K562 (cell line): Measurements from ENCODE around the gene RREB1. TPM values are rescaled to one million over a fixed set of nuclear protein-coding genes. Genes with fewer than 3 reads are reported as not detected.
A peak's percentile ranks its signal among the peaks of the same experiment; 100 is the strongest.

Experiments
- ATAC-seq: fragments of 200-7000 bp; cut with Tn5 transposase; 3 replicates; pipeline ENCODE4 v1.9.1; 2020; ENCODE audit warnings: moderate library complexity
- BruUV-seq: library from RNA; stranded (reverse); fragments of 400-500 nt; replicated peaks from 2 replicates; lab custom pipeline; 2021; lab: Mats Ljungman, UMichigan
- CTCF ChIA-PET: fragments of 300-600 bp; formaldehyde crosslinking; extraction: SDS; loops from one replicate; lab custom pipeline; 2021; ENCODE audit warnings: low intra/inter-chr PET ratio; lab: Yijun Ruan, JAX
- POLR2A ChIA-PET: fragments of 300-600, 350-650 bp; sonication (Branson Sonifier 250); formaldehyde crosslinking; extraction: SDS; loops from one replicate; lab custom pipeline; 2021; ENCODE audit warnings: antibody characterized with exemption, inconsistent platforms; lab: Yijun Ruan, JAX
- DNase-seq, 4 experiments: peaks; one replicate each; pipeline versions ENCODE4 v3.0.0 to v3.0.0-alpha.2; 2011 to 2018; ENCODE audit warnings: low spot score in 3 of 4, mixed read lengths in 3 of 4; ENCODE audit errors: extremely low read depth in 1 of 4
- FAIRE-seq: peaks from 2 replicates; lab custom pipeline; 2011; peaks lifted over from hg19 to GRCh38; lab: Jason Lieb, UNC
- H2AFZ ChIP-seq: 2 replicates; pipeline ENCODE4 v1.6.0; 2011; ENCODE audit warnings: low read depth, low read length, control low read depth, inconsistent platforms
- H3K27ac ChIP-seq: fragments of 200-600 bp; 3 replicates; pipeline ENCODE4 v1.8.0; 2011; ENCODE audit warnings: low read depth, mild to moderate bottlenecking, control low read depth, inconsistent platforms, low read length, moderate library complexity, mixed read lengths; ENCODE audit errors: extremely low read depth
- H3K27me3 ChIP-seq, 2 experiments: fragments of 300-600 bp in 1 of 2; 2 replicates in 1 of 2; 3 replicates in 1 of 2; pipeline versions ENCODE4 v1.6.0 to v1.8.0; 2011; ENCODE audit warnings: inconsistent platforms in 2 of 2, low read length in 2 of 2, mild to moderate bottlenecking in 1 of 2, mixed read lengths in 1 of 2, moderate library complexity in 1 of 2; ENCODE audit not compliant: control insufficient read depth in 2 of 2, insufficient read depth in 2 of 2
- H3K36me3 ChIP-seq: fragments of 300-600 bp; 3 replicates; pipeline ENCODE4 v1.8.0; 2011; ENCODE audit warnings: mild to moderate bottlenecking, low read length, inconsistent platforms; ENCODE audit not compliant: control insufficient read depth, insufficient read depth
- H3K4me1 ChIP-seq, 2 experiments: fragments of 200-600 bp in 1 of 2; replicated peaks in 1 of 2; 2 replicates in 1 of 2; 3 replicates in 1 of 2; pipeline versions ENCODE4 v1.5.1 to v1.8.0; 2011; ENCODE audit warnings: inconsistent platforms in 2 of 2, low read length in 2 of 2, mild to moderate bottlenecking in 1 of 2, mixed read lengths in 1 of 2, moderate library complexity in 1 of 2; ENCODE audit not compliant: control insufficient read depth in 2 of 2, insufficient read depth in 2 of 2
- H3K4me2 ChIP-seq: 2 replicates; pipeline ENCODE4 v1.6.1; 2011; ENCODE audit warnings: low read length, control low read depth, inconsistent platforms, mixed read lengths; ENCODE audit not compliant: insufficient read depth
- H3K4me3 ChIP-seq: fragments of 200-600 bp; sonication (generic), shearing (Covaris generic); 2 replicates; pipeline ENCODE4 v1.5.1; 2016; ENCODE audit warnings: control low read depth, inconsistent platforms
- H3K79me2 ChIP-seq: fragments of 200-600 bp; 3 replicates; pipeline ENCODE4 v1.8.0; 2011; ENCODE audit warnings: low read length, inconsistent platforms; ENCODE audit not compliant: control insufficient read depth, insufficient read depth
- H3K9ac ChIP-seq, 2 experiments: 2 replicates each; pipeline versions ENCODE4 v1.6.0 to v1.6.1; 2011; ENCODE audit warnings: low read depth in 2 of 2, low read length in 2 of 2, control low read depth in 1 of 2, inconsistent platforms in 1 of 2, mild to moderate bottlenecking in 1 of 2, mixed read lengths in 1 of 2; ENCODE audit not compliant: insufficient read depth in 1 of 2
- H3K9me1 ChIP-seq: one replicate; pipeline ENCODE4 v1.6.0; 2011; ENCODE audit warnings: inconsistent platforms, mild to moderate bottlenecking, low read length, moderate library complexity; ENCODE audit not compliant: control insufficient read depth, insufficient read depth
- H3K9me3 ChIP-seq: replicated peaks from 2 replicates; pipeline ENCODE4 v1.5.1; 2011; ENCODE audit warnings: low read depth, low read length, inconsistent platforms; ENCODE audit not compliant: control insufficient read depth, insufficient read depth
- H4K20me1 ChIP-seq: replicated peaks from 2 replicates; pipeline ENCODE4 v1.6.1; 2011; ENCODE audit warnings: low read length, inconsistent platforms, mixed read lengths; ENCODE audit not compliant: control insufficient read depth, insufficient read depth
- C11orf30 ChIP-seq: fragments of 450-650 bp; IDR thresholded peaks from 2 replicates; pipeline ENCODE4 v1.6.1; 2016; ENCODE audit warnings: low read depth, mild to moderate bottlenecking
- FOXP1 ChIP-seq: sonication (generic); formaldehyde crosslinking; IDR thresholded peaks from 2 replicates; pipeline ENCODE4 v1.8.0; 2022; ENCODE audit warnings: mild to moderate bottlenecking, missing genetic modification reagents
- MAFG ChIP-seq: fragments of 450-650 bp; conservative IDR thresholded peaks from 2 replicates; pipeline ENCODE4 v1.6.1; 2016; ENCODE audit warnings: missing genetic modification characterization, missing compliant biosample characterization
- NELFE ChIP-seq: IDR thresholded peaks from 2 replicates; pipeline ENCODE4 v1.6.1; 2011; ENCODE audit warnings: mild to moderate bottlenecking; ENCODE audit not compliant: insufficient read depth, insufficient read length
- NFXL1 ChIP-seq: fragments of 450-650 bp; formaldehyde crosslinking; IDR thresholded peaks from 2 replicates; pipeline ENCODE4 v1.4.0; 2021; ENCODE audit warnings: mild to moderate bottlenecking
- RBM17 ChIP-seq: fragments of 200-400 bp; formaldehyde crosslinking; IDR thresholded peaks from 2 replicates; pipeline ENCODE4 v1.6.1; 2017; ENCODE audit warnings: low read depth, mild to moderate bottlenecking, low read length, borderline replicate concordance
- SIN3B ChIP-seq: fragments of 450-650 bp; IDR thresholded peaks from 2 replicates; pipeline ENCODE4 v1.6.1; 2017; ENCODE audit warnings: low read depth, mild to moderate bottlenecking, moderate library complexity
- SIRT6 ChIP-seq: IDR thresholded peaks from one replicate; pipeline ENCODE4 v1.6.1; 2012; ENCODE audit warnings: low read depth, mild to moderate bottlenecking, control low read depth, inconsistent platforms, low read length, moderate library complexity
- ZFX ChIP-seq: sonication (generic); formaldehyde crosslinking; IDR thresholded peaks from 2 replicates; pipeline ENCODE4 v1.8.0; 2022; ENCODE audit warnings: mild to moderate bottlenecking, missing genetic modification reagents, moderate library complexity
- ZNF124 ChIP-seq: sonication (generic); formaldehyde crosslinking; IDR thresholded peaks from 2 replicates; pipeline ENCODE4 v1.8.1; 2022; ENCODE audit warnings: missing genetic modification reagents
- ZNF316 ChIP-seq: fragments of 450-650 bp; IDR thresholded peaks from 2 replicates; pipeline ENCODE4 v1.6.1; 2016
- ZNF778 ChIP-seq: fragments of 450-650 bp; formaldehyde crosslinking; IDR thresholded peaks from 2 replicates; pipeline ENCODE4 v1.4.0; 2020; ENCODE audit warnings: mild to moderate bottlenecking, moderate library complexity
- WGBS: fragments of 100-300 bp; shearing (Covaris generic); methylation state at CpG from one replicate; pipeline ENCODE4 v1.1.6; 2016; ENCODE audit warnings: low coverage, mixed read lengths; ENCODE audit not compliant: insufficient coverage; ENCODE audit errors: missing lambda C conversion rate; 5-methylcytosine and 5-hydroxymethylcytosine counted together
- in situ Hi-C: fragments of 300-500 bp; cut with MboI; formaldehyde crosslinking; loops from 4 replicates; pipeline ENCODE4 v1.15.0; 2018; ENCODE audit warnings: inconsistent platforms, mixed read lengths
- intact Hi-C: fragments of 100-400 bp; cut with micrococcal nuclease; formaldehyde crosslinking; loops from 2 replicates; pipeline ENCODE4 v1.14.2; 2022
- polyA plus RNA-seq, 8 experiments: library from polyadenylated mRNA; depleted of rRNA in 4 of 8; stranded (reverse) in 5 of 8; unstranded in 3 of 8; fragments of >200 nt; fragmentation: Nextera tagmentation in 2 of 8; fragmentation: Illumina TruSeq in 1 of 8; extraction: Ambion mirVana in 2 of 8; extraction: Trizol in 1 of 8; gene quantifications; 2 replicates each; pipeline versions ENCODE4 v1.2.1 to v1.2.3, GENCODE V29; 2011 to 2014; ENCODE audit warnings: inconsistent platforms in 1 of 8, missing spikeins in 1 of 8
- total RNA-seq, 7 experiments: library from RNA; depleted of rRNA in 6 of 7; stranded (reverse); fragments of >200 nt in 6 of 7; fragmentation: Illumina TruSeq in 2 of 7; extraction: Trizol in 2 of 7; gene quantifications; 2 replicates each; pipeline versions ENCODE4 v1.2.1 to v1.2.3, GENCODE V29; 2011 to 2021; ENCODE audit warnings: low replicate concordance in 1 of 7
- TF ChIP-seq, protein P1 (sequence below): fragments of 250-450 bp; sonication (Bioruptor Pico); IDR thresholded peaks from 2 replicates; pipeline ENCODE4 v1.4.0; 2020
- TF ChIP-seq, protein P2 (sequence below): fragments of 450-650 bp; formaldehyde crosslinking; IDR thresholded peaks from 2 replicates; pipeline ENCODE4 v1.4.0; 2022; ENCODE audit warnings: missing genetic modification characterization

The RREB1 gene
- total and polyA plus RNA-seq, 9 of the 15 experiments (the other 6 are each of a cell fraction or from before 2014, with no cell fraction given), result 3.3 to 64.2 (median 19.3) TPM

DNA sequence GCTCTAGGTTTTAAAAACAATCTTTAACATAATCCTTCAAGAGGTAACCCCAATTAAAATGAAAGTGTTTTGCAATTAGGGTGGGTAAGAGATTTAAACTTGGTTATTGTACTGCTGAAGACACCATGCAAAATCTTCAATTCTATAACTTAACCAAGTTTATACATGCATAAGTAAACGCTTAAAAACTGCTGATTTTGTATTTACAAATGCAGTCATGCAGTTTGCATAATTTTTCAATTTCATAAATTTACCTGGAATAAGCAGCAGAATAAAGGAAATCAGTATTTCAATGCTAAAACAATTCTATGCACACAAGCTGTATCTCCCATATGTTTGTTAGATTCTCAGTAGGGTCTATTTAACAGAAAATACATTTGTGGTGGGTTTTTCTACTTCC lies 182.3 kb downstream of the RREB1 start:
- BruUV-seq, result no TSS peak
- 92% methylated on average over 1 of the region's 1 CpG for WGBS
- TF ChIP-seq MAFG (0 out of 2 replicates have a peak, but pooled peaks have one; percentile 13), ZNF316 (peak; percentile 54; the same call in 1 of the 2 replicates), C11orf30 (peak; percentile 55; the same call in 1 of the 2 replicates), ZNF124 (no peak)
- Histone ChIP-seq H3K4me3 (no peak overlapping the region), H3K27me3 (no peaks in the 10 kb centered on the region), H3K27ac (no peak overlapping the region), H3K9ac (no peak overlapping the region), H3K4me2 (no peak overlapping the region), H3K4me1 (no peaks in the 10 kb centered on the region), H3K9me3 (no peaks in the 10 kb centered on the region), H3K9me1 (no peaks in the 10 kb centered on the region), H2AFZ (no peak overlapping the region), H4K20me1 (no peaks in the 10 kb centered on the region), H3K79me2 (no peaks in the 10 kb centered on the region), H3K36me3 (peaks cover 91% of the 10 kb centered on the region)
- FAIRE-seq (no peak), DNase-seq (no peak), ATAC-seq (no peak)
- intact Hi-C loops, result no loop called here
- POLR2A ChIA-PET, result interaction anchor here (0.7 to 1.2 kb wide), 3 partner anchors 10 to 14 kb away, joined by 3 to 6 read pairs (median 3); no protein-coding TSS in a partner anchor
- CTCF ChIA-PET, result no interaction called here
- in situ Hi-C loops, result no loop called here

DNA sequence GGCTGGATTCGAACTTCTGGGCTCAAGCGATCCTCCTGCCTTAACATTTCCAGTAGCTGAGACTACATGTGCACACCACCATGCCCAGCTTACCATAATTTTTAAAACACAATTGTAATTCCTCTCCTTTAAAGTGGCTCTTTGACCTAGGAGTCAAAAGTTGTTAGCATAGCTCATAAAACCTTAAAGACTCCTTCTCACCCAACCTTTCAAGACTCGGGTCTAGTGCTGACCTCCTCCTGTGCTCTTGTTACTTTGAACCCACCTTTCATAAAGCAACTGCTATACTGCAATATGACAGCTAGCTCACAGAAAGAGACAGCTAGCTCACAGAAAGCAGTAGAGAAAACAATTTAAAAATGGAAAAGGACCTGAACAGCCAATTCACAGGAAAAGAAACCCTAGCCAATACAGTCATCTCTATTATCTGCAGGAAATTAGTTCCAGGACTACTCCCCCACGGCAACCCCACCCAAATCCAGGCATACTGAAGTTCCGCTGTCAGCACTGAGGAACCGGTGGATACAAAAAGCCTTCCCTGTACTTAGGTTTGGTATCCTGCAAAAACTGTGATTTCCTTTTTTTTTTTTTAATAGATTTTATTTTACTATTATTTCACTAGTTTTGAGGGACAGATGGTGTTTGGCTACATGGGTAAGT lies 185.0 kb downstream of the RREB1 start:
- in situ Hi-C loops (no loop called here), intact Hi-C loops (no loop called here)
- H3K36me3 ChIP-seq, result peaks cover 94% of the 10 kb centered on the region
- H3K4me3 ChIP-seq, result no peak overlapping the region
- H3K27me3 ChIP-seq, result no peaks in the 10 kb centered on the region
- FAIRE-seq (no peak), DNase-seq (no peak), ATAC-seq (no peak)
- POLR2A ChIA-PET, result interaction anchor here (1.1 to 2.0 kb wide), 6 partner anchors 9 to 20 kb away, joined by 4 to 14 read pairs (median 6); partner anchors contain the start of gene SSR1
- H3K9ac ChIP-seq, result no peak overlapping the region
- no peak overlapping the region for H3K4me2 ChIP-seq
- H3K4me1 ChIP-seq, result no peaks in the 10 kb centered on the region
- H4K20me1 ChIP-seq, result no peaks in the 10 kb centered on the region
- CTCF ChIA-PET, result no interaction called here
- no TSS peak for BruUV-seq
- no peak overlapping the region for H2AFZ ChIP-seq
- H3K9me3 ChIP-seq, result no peaks in the 10 kb centered on the region
- no peaks in the 10 kb centered on the region for H3K79me2 ChIP-seq
- no peaks in the 10 kb centered on the region for H3K9me1 ChIP-seq
- H3K27ac ChIP-seq, result no peak overlapping the region
- WGBS, result 80% methylated on average over 6 of the region's 6 CpGs
- TF ChIP-seq NELFE (no peak), ZNF778 (CRISPR knock-in tag) (no peak), ZFX (CRISPR knock-in tag) (no peak), NFXL1 (CRISPR knock-in tag) (no peak), FOXP1 (CRISPR knock-in tag) (no peak), SIRT6 (no peak), RBM17 (no peak), SIN3B (no peak)
- TF ChIP-seq, protein P1, sequence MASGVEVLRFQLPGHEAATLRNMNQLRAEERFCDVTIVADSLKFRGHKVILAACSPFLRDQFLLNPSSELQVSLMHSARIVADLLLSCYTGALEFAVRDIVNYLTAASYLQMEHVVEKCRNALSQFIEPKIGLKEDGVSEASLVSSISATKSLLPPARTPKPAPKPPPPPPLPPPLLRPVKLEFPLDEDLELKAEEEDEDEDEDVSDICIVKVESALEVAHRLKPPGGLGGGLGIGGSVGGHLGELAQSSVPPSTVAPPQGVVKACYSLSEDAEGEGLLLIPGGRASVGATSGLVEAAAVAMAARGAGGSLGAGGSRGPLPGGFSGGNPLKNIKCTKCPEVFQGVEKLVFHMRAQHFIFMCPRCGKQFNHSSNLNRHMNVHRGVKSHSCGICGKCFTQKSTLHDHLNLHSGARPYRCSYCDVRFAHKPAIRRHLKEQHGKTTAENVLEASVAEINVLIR (CRISPR knock-in tag), result no peak
- TF ChIP-seq, protein P2, sequence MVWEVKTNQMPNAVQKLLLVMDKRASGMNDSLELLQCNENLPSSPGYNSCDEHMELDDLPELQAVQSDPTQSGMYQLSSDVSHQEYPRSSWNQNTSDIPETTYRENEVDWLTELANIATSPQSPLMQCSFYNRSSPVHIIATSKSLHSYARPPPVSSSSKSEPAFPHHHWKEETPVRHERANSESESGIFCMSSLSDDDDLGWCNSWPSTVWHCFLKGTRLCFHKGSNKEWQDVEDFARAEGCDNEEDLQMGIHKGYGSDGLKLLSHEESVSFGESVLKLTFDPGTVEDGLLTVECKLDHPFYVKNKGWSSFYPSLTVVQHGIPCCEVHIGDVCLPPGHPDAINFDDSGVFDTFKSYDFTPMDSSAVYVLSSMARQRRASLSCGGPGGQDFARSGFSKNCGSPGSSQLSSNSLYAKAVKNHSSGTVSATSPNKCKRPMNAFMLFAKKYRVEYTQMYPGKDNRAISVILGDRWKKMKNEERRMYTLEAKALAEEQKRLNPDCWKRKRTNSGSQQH, result no peak
